Gastroesophageal sphincter (tissue), 4 donors: ENCODE results near the gene RCOR3. TPM values are rescaled to one million over a fixed set of nuclear protein-coding genes. Genes with fewer than 3 reads are reported as not detected.

Source experiments
- ATAC-seq: fragments of 150-250 bp; one replicate; pipeline ENCODE4 v1.9.1; 2016; ENCODE audit warnings: mild to moderate bottlenecking, moderate library complexity
- H3K27ac ChIP-seq, 4 donors: fragments of 200-600 bp; sonication (generic) in 3 of 4; 1 replicate in 3 of 4; 2 replicates in 1 of 4; pipeline ENCODE4 v1.5.1; 2016 to 2019
- H3K27me3 ChIP-seq: fragments of 200-600 bp; sonication (generic); one replicate; pipeline ENCODE4 v1.5.1; 2019
- H3K36me3 ChIP-seq, 2 donors: fragments of 200-600 bp; sonication (generic); one replicate each; pipeline ENCODE4 v1.5.1; 2019; ENCODE audit warnings: control low read depth in 1 of 2
- H3K4me1 ChIP-seq, 3 donors: fragments of 200-600 bp; sonication (generic); 1 replicate in 2 of 3; 2 replicates in 1 of 3; pipeline ENCODE4 v1.5.1; 2016 to 2019; ENCODE audit warnings: control low read depth in 2 of 3
- H3K4me3 ChIP-seq, 2 donors: fragments of 200-600 bp; sonication (generic); one replicate each; pipeline ENCODE4 v1.5.1; 2019; ENCODE audit warnings: mild to moderate bottlenecking in 1 of 2, moderate library complexity in 1 of 2
- H3K9me3 ChIP-seq, 3 donors: fragments of 200-600 bp; sonication (generic); one replicate each; pipeline ENCODE4 v1.5.1; 2017 to 2019; ENCODE audit warnings: control low read depth in 2 of 3
- CTCF ChIP-seq, 4 experiments: fragments of 200-600 bp in 2 of 4; fragments of 450-650 bp in 2 of 4; sonication (generic) in 1 of 4; IDR thresholded peaks; one replicate each; pipeline ENCODE4 v1.5.1; 2017 to 2019; ENCODE audit warnings: antibody characterized with exemption in 4 of 4, mild to moderate bottlenecking in 2 of 4, moderate library complexity in 2 of 4
- EP300 ChIP-seq: sonication (generic); formaldehyde crosslinking; IDR thresholded peaks from one replicate; pipeline ENCODE4 v1.6.1; 2017; ENCODE audit warnings: antibody characterized with exemption, mild to moderate bottlenecking
- POLR2A ChIP-seq, 2 donors: fragments of 450-650 bp; IDR thresholded peaks; one replicate each; pipeline ENCODE4 v1.6.1; 2017; ENCODE audit warnings: antibody characterized with exemption in 2 of 2, mild to moderate bottlenecking in 2 of 2, moderate library complexity in 1 of 2
- POLR2AphosphoS5 ChIP-seq: sonication (generic); formaldehyde crosslinking; IDR thresholded peaks from one replicate; pipeline ENCODE4 v1.6.1; 2017; ENCODE audit warnings: antibody characterized with exemption
- WGBS, 2 donors: methylation state at CpG; one replicate each; pipeline ENCODE4 v1.1.5; 2018; ENCODE audit warnings: low coverage in 1 of 2; 5-methylcytosine and 5-hydroxymethylcytosine counted together
- total RNA-seq, 4 donors: library from RNA; depleted of rRNA; stranded (reverse); fragments of >200 nt; gene quantifications; one replicate each; pipeline ENCODE4 v1.1.0, GENCODE V29; 2016

RCOR3 gene
- total RNA-seq, 4 donors from 2014 or later = 25.5 to 63.8 (median 36.8) TPM

- 80 to 89% methylated on average over 4 to 10 of the region's 12 CpGs for WGBS, 2 donors
- Histone ChIP-seq H3K4me1 (peaks cover 0 to 37% (median 30%) of the 10 kb centered on the region in 3 donors), H3K9me3 (no peaks in the 10 kb centered on the region), H3K27ac (peak overlapping the region in 1 of 4 donors; percentile 94), H3K4me3 (no peak overlapping the region), H3K27me3 (no peaks in the 10 kb centered on the region), H3K36me3 (no peaks in the 10 kb centered on the region)
- TF ChIP-seq CTCF (IDR thresholded peaks at IDR 0.05) (no peak), POLR2AphosphoS5 (no peak), EP300 (no peak), POLR2A (IDR thresholded peaks at IDR 0.05) (no peak)
- no peak for ATAC-seq
Measured at GRCh38 chr1:211324992-211325775, 66.0 kb downstream of the RCOR3 start.

DNA sequence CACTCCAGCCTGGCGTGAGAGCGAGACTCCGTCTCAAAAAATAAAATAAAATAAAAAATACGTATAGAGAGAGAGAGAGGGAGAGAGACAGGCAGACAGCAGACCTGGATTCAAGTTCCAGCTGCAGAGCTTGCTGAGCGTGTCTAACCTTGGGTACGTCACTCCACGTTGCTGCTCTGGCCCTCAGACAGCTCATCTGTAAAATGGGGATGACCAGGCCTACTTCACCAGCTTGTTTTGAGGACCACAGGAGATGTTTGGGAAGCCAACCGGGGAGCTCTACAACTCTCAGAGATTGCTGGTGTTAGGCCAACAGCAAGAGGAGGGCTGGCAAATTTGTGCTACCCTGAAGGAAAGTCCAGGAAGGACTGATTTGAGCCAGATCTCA is 67.0 kb downstream of the RCOR3 start:
- Histone ChIP-seq H3K27ac (peak overlapping the region; percentile 21 to 94 (median 92)), H3K27me3 (no peaks in the 10 kb centered on the region), H3K4me3 (peak overlapping the region; percentile 66 to 97), H3K36me3 (no peaks in the 10 kb centered on the region), H3K4me1 (peaks cover 0 to 47% (median 37%) of the 10 kb centered on the region in 3 donors), H3K9me3 (no peaks in the 10 kb centered on the region)
- WGBS, 2 donors = 40 to 54% methylated on average over 4 to 5 of the region's 8 CpGs
- no peak for TF ChIP-seq EP300
- no peak for TF ChIP-seq POLR2A (IDR thresholded peaks at IDR 0.05)
- TF ChIP-seq POLR2AphosphoS5 = no peak
- TF ChIP-seq CTCF (IDR thresholded peaks at IDR 0.05) = no peak
- ATAC-seq = peak; percentile 11

DNA sequence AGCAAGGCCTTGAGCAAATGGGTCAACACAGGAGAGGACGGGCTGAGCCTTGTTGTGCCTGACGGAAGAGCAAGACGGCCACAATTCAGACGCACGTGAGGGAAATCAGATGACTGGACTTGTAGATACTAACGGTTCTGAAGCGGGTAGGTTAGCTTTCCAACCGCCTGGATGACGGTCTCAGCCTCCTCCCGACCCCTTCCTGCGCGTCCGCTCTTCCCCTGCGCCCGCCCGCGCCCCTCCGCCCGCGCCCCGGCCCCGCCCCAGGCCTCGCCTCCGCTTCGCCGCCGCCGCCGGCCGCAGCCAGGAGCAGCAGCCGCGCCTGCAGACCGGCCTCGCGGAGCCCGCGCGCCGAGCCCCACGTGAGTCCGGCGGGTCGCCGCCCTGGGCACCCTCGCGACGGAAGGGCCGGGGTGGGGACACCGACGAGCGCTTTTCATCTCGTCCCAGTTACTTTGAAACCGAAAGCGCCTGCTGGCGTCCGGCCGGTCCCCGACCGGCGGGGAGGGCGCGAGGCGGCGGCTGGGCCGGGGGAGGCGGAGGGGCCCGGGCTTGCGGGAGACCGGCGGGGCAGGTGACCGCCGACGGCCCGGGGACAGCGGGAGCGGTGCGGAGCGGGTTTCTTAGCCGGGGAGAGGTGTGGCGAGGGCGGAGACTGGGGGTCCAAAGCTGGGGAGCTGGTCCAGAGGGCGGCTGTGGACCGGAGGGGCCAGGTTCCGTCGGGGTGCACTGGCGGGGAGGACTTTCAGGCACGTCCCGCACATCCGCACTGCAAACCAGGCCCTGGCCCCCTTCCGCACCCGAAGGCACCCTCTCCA is 67.6 kb downstream of the RCOR3 start, which contains the start of gene TRAF5:
TSS of gene TRAF5 (plus strand) at position 306 of the 818 bp plus-strand sequence. CDS start 26,407 bp downstream, outside the sequence.
- 0% methylated on average over 12 of the region's 91 CpGs; no CpG with 5 or more reads in 1 of the 2 donors for whole genome bisulfite sequencing, 2 donors
- H3K27me3 ChIP-seq = no peaks in the 10 kb centered on the region
- peak within 1 kb of the TSS; percentile 69 to 94 (median 92) for H3K27ac ChIP-seq
- peak; percentile 80 for ATAC-seq
- TF ChIP-seq CTCF (IDR thresholded peaks at IDR 0.05) = no peak
- TF ChIP-seq POLR2A (IDR thresholded peaks at IDR 0.05) = peak in 1 of 2 donors; percentile 15
- H3K4me3 ChIP-seq = peak within 1 kb of the TSS; percentile 66 to 97
- H3K36me3 ChIP-seq = no peaks in the 10 kb centered on the region
- peaks cover 0 to 53% (median 40%) of the 10 kb centered on the region in 3 donors for H3K4me1 ChIP-seq
- no peaks in the 10 kb centered on the region for H3K9me3 ChIP-seq

DNA sequence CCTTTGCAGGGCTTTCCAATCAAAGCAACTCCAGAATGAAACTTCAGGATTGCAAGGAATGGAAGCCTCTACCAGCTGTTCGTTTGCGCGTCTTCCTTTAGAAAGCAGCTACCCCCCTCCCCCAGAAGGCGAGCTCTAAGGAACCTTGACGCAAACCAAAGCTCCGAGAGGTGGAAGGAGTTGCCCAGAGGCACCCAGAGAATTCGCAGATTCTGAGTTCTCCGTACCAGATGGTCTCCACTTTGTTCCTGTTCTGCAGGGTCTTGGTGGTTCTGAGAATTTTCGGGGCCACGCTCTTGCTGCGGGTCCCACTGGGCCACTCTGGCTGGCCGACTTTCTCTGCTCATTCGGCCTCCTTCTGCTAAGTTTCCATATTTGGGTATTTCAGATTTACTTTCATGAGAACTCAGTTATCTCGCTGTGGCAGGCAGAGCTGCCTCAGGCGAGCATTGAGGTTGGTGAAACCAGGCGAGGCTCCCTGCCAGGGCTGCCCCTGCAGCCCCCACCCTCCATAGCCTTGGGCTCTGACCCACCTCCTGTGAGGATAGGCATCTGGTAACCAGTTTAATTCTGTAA is 68.3 kb downstream of the RCOR3 start:
- 0% methylated on average over 1 to 8 of the region's 16 CpGs for WGBS, 2 donors
- Histone ChIP-seq H3K27ac (peak overlapping the region; percentile 69 to 94 (median 92)), H3K9me3 (no peaks in the 10 kb centered on the region), H3K4me1 (peaks cover 0 to 60% (median 47%) of the 10 kb centered on the region in 3 donors), H3K4me3 (peak overlapping the region; percentile 66 to 97), H3K36me3 (no peaks in the 10 kb centered on the region), H3K27me3 (no peaks in the 10 kb centered on the region)
- peak; percentile 60 for ATAC-seq
- no peak for TF ChIP-seq POLR2A (IDR thresholded peaks at IDR 0.05)
- TF ChIP-seq POLR2AphosphoS5 = peak; percentile 8
- TF ChIP-seq CTCF (IDR thresholded peaks at IDR 0.05) = no peak
- TF ChIP-seq EP300 = no peak
